C4-2B (cell line): Measurements from ENCODE around the gene BAHCC1.

Experiments used
- CTCF ChIP-seq: fragments of 450-650 bp; conservative IDR thresholded peaks from 2 replicates; pipeline ENCODE4 v1.5.1; 2017; ENCODE audit warnings: mild to moderate bottlenecking
- ZFX ChIP-seq: fragments of 450-650 bp; IDR thresholded peaks from 2 replicates; pipeline ENCODE4 v1.6.1; 2017

- TF ChIP-seq CTCF (no peak), ZFX (no peak)
These were observed 16.0 kb downstream of the BAHCC1 start for GRCh38 chr17:81411305-81411704.
